GM18502 (cell line): ENCODE data around the gene DEPP1.
A peak's percentile ranks its signal among the peaks of the same experiment; 100 is the strongest.

Experiments
- ATAC-seq: cut with Tn5 transposase; IDR thresholded peaks from one replicate; pipeline ENCODE4 v1.9.1; 2021; ENCODE audit warnings: mild to moderate bottlenecking; ENCODE audit not compliant: unreplicated experiment, poor library complexity

The DEPP1 gene

GRCh38 chr10:44968500-44969400 lies 9.9 kb downstream of the DEPP1 start:
- no peak for ATAC-seq

GRCh38 chr10:44968091-44968490 lies 10.5 kb downstream of the DEPP1 start:
- no peak for ATAC-seq

- ATAC-seq: no peak
Observed at GRCh38 chr10:44967616-44968015, 11.0 kb downstream of the DEPP1 start.

DNA sequence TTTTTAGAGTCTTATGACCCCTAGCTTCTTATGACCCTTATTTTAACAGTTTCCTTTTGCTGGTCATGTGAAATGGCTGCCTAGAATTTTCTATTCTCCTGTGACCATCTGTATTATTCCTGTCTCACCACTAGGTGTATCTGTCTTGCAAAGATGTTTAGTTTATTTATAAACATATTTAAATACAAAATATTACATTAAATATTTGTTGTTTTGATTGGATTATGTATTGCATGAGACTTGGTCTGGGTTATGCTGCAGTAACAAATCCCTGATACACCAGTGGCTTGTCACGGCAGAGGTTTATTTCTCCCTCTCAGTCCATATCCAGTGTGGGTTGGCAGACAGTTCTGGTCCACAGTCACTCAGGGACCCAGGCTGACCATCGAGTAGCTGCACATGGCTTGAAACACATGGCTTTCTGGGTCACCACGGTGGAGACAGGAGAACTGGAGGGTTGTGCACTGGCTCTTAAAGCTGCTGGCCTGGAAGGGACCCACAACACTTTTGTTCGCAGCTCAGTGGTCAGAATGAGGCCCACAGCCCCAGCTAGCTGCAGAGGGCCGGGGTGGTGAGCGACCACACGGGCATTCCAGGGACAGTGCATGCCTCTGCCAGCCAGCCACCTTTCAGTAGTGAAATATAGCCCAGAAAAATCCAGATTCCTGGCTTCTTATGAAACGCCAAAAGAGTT lies 11.6 kb downstream of the DEPP1 start:
- ATAC-seq: no peak

DNA sequence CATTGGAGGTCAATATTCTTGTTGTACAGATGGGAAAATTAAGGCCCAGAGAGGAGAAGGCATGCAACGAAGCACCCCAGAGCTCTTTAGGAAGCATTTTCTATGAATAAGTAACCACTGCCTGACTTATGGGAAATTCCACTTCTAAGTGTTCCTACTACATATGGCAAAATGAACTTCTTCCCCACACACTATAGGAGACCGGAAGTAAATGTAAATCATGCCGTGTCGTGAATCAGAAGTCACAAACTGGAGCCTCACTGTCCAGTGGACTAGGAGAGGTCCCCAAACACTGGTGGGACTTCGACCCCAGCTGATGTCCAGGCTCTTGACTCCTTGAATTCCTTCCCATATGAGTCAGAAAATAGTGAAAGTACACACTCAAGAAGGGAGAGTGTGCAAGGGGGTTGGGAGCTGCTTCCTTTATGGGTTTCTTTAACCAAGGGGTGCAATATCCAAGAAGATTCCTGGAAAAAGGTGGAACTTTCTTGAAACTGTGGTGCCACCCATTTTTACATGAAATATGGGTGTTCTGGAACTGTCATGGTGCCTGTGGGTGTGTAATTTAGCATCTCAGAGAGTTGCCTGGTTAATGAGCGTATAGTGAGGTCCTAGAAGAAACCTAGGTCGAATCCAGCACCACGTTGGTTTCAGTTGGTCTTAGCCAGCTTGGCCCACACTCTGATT lies 12.3 kb downstream of the DEPP1 start:
- ATAC-seq: peak; percentile 41

- ATAC-seq: peak; percentile 58
Observed at GRCh38 chr10:44965651-44966097, 12.9 kb downstream of the DEPP1 start.

DNA sequence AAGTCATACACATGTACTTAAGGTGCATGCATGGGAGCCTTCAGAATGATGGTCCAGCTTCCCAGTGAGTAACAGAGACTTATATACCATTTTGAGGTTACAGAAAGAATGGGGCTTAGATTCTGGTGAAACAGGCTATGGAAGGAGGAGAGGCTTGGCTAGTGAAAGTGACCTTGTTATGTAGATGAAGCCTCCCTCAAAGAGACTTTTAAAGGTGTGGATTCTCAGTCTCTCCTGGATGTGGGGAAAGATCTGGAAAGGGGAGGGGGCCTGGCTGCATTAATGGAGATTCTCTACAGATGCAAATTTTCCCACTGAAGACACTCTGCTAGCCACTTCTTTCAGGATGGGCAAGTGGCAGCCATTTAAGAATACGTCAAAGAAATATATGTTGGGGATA lies 13.5 kb downstream of the DEPP1 start:
- ATAC-seq: no peak

- ATAC-seq: no peak
Observed at GRCh38 chr10:44963772-44964633, 14.6 kb downstream of the DEPP1 start.

- ATAC-seq: no peak
Observed at GRCh38 chr10:44962870-44963738, 15.5 kb downstream of the DEPP1 start.

GRCh38 chr10:44961931-44962750 lies 16.5 kb downstream of the DEPP1 start:
- ATAC-seq: no peak

DNA sequence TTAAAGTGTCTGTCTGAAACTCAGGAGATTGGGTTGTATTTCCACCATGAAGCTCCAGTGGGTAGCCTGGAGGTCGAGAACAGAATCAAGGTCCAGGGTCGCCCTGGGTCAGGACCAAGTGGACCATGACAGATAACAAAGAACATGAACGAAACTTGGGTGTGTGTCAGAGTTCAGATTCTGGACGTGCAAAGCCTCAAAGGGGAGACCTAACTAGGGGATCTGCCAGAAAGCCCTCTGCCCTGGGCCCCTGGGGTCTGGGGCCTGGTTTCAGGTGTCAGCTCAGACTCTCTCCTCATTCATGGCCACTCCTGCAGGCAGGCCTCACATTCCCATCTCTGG lies 17.4 kb downstream of the DEPP1 start:
- no peak for ATAC-seq

GRCh38 chr10:44960482-44961229 lies 18.0 kb downstream of the DEPP1 start:
- ATAC-seq: no peak

DNA sequence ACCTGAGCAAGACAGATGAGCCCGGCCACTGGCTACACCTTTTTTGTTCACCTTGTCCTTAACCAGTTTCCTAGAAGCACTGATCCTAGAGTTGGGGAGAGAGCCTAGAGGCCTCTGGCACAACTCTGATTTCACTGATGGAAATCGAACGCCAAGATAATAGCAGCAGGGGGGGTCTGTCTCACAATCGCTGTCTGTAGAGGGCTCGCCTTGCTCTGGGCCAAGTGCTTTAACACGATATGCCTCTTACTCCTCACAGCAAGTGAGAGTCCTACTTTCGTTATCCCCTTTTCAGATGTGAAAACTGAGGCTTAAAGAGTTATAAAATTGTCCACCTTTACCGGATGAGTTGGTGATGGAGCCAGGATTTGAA lies 18.5 kb downstream of the DEPP1 start:
- ATAC-seq: no peak

- peak; percentile 96 for ATAC-seq
Observed at GRCh38 chr10:44959247-44960087, 19.1 kb downstream of the DEPP1 start, which contains the start of gene RASSF4. TSS of gene RASSF4 (plus strand) at chr10:44959802. CDS start at chr10:44970203, 10,401 bp downstream.

GRCh38 chr10:44958898-44959246 lies 19.7 kb downstream of the DEPP1 start:
- ATAC-seq: no peak

GRCh38 chr10:44958196-44958897 lies 20.3 kb downstream of the DEPP1 start:
- no peak for ATAC-seq
